GM10847 (cell line): ENCODE results near the gene DCAF6.

Experiments used
- POLR2A ChIP-seq: IDR thresholded peaks from 2 replicates; pipeline ENCODE4 v1.6.1; 2011; ENCODE audit not compliant: insufficient read length; ENCODE audit errors: extremely low read depth

Gene DCAF6

GRCh38 chr1:167915569-167915968, 20.9 kb upstream of the DCAF6 start:
- no peak for TF ChIP-seq POLR2A

GRCh38 chr1:167916766-167917511, 19.5 kb upstream of the DCAF6 start:
- TF ChIP-seq POLR2A = no peak

- TF ChIP-seq POLR2A = no peak
These were observed 14.5 kb upstream of the DCAF6 start for GRCh38 chr1:167922023-167922422.

GRCh38 chr1:167922611-167923074, 13.8 kb upstream of the DCAF6 start:
- TF ChIP-seq POLR2A = no peak

GRCh38 chr1:167923324-167924056, 13.0 kb upstream of the DCAF6 start:
- TF ChIP-seq POLR2A = no peak

- TF ChIP-seq POLR2A = no peak
These were observed 12.4 kb upstream of the DCAF6 start for GRCh38 chr1:167924102-167924501.

GRCh38 chr1:167924543-167925231, 11.8 kb upstream of the DCAF6 start:
- TF ChIP-seq POLR2A = no peak

GRCh38 chr1:167926486-167926997, 9.9 kb upstream of the DCAF6 start:
- no peak for TF ChIP-seq POLR2A

GRCh38 chr1:167927046-167927754, 9.3 kb upstream of the DCAF6 start:
- no peak for TF ChIP-seq POLR2A

- TF ChIP-seq POLR2A = no peak
These were observed 8.0 kb upstream of the DCAF6 start for GRCh38 chr1:167928457-167928852.

- TF ChIP-seq POLR2A = no peak
These were observed 6.8 kb upstream of the DCAF6 start for GRCh38 chr1:167929725-167930124.

GRCh38 chr1:167933788-167934187, 2.7 kb upstream of the DCAF6 start:
- no peak for TF ChIP-seq POLR2A

GRCh38 chr1:167934426-167935215, 1.9 kb upstream of the DCAF6 start:
- no peak for TF ChIP-seq POLR2A
